Astrocyte (in vitro differentiated cells and primary cell): ENCODE measurements around the gene MMD.

Source experiments
- EZH2 ChIP-seq: IDR thresholded peaks from 2 replicates; pipeline ENCODE4 v1.6.1; 2012; ENCODE audit warnings: mild to moderate bottlenecking, low read length, inconsistent platforms; ENCODE audit not compliant: insufficient read depth
- TF ChIP-seq, protein P1 (sequence below): IDR thresholded peaks from 2 replicates; pipeline ENCODE4 v1.5.1; 2011; ENCODE audit warnings: low read depth, mild to moderate bottlenecking, inconsistent platforms, low read length, moderate library complexity; ENCODE audit not compliant: insufficient read depth

GRCh38 chr17:55414983-55415382 lies 6.7 kb downstream of the MMD start:
- TF ChIP-seq, protein P1, sequence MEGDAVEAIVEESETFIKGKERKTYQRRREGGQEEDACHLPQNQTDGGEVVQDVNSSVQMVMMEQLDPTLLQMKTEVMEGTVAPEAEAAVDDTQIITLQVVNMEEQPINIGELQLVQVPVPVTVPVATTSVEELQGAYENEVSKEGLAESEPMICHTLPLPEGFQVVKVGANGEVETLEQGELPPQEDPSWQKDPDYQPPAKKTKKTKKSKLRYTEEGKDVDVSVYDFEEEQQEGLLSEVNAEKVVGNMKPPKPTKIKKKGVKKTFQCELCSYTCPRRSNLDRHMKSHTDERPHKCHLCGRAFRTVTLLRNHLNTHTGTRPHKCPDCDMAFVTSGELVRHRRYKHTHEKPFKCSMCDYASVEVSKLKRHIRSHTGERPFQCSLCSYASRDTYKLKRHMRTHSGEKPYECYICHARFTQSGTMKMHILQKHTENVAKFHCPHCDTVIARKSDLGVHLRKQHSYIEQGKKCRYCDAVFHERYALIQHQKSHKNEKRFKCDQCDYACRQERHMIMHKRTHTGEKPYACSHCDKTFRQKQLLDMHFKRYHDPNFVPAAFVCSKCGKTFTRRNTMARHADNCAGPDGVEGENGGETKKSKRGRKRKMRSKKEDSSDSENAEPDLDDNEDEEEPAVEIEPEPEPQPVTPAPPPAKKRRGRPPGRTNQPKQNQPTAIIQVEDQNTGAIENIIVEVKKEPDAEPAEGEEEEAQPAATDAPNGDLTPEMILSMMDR, result no peak
- no peak for TF ChIP-seq EZH2
